Measurements from ENCODE around the gene FBLN2.

The FBLN2 gene

DNA sequence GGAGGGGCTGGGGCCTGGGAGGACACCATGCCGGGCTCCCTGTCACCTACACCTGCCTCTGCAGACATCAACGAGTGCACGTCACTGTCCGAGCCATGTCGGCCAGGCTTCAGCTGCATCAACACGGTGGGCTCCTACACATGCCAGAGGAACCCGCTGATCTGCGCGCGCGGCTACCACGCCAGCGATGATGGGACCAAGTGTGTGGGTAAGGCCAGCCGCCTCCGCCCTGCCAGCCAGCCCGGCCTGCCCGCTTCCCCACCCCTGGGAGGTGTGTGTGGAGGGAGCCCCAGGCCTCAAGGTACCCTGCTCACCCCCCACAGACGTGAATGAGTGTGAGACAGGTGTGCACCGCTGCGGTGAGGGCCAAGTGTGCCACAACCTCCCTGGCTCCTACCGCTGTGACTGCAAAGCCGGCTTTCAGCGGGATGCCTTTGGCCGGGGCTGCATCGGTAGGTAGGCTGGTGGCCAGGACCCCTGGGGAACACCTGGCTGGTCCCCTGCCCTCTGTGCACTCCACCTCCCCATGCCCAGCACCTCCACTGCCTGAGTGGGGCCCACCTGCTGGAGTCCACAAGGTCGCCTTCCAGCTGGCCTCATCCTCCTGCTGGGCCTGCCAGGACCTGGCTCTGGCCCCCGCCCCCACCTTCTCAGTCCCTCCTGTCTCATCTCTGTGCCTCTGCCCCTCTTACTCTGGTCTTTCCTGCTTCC lies 80.1 kb downstream of the FBLN2 start:
- DNase-seq: no peak

DNA sequence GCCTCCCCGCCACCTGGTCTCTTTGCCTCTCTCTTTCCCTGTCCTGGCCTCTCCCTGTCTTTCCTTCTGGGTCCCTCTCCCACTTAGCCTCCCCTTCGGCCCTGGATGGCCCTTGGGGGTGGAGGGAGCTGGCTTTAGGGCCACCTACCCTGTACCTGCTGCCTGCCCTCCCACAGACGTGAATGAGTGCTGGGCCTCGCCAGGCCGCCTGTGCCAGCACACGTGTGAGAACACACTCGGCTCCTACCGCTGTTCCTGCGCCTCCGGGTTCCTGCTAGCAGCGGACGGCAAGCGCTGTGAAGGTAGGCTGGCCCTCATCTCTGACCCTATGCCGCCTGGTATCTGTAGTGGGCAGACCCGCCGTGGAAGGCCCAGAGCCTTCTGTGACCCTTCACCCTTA lies 80.7 kb downstream of the FBLN2 start:
- DNase-seq: no peak

- DNase-seq: no peak
Observed at GRCh38 chr3:13631256-13631655, 82.3 kb downstream of the FBLN2 start.

DNA sequence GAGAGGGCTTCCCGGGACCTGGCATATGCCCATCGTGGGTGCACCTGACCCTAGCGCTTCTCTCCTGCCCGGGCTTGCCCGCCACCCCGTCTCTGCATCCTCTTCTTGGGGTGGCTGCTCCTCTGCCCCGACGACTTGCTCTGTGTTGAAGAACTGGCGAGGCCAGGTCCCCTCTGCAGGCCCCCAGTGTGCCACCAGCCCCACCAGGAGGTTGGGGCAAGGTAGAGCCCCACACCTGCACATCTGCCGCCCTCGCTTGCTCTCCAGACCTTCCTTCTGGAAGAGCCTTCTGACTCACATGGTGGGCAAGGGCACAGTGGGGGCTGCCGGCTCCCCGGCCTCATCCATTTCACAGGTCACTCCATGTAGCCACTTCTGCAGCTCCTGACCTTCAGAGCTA lies 84.3 kb downstream of the FBLN2 start:
- no peak for DNase-seq

GRCh38 chr3:13634151-13634550 lies 85.2 kb downstream of the FBLN2 start:
- no peak for DNase-seq

GRCh38 chr3:13634615-13635014 lies 85.7 kb downstream of the FBLN2 start:
- DNase-seq: no peak

- DNase-seq: no peak
Observed at GRCh38 chr3:13636186-13636585, 87.3 kb downstream of the FBLN2 start.

DNA sequence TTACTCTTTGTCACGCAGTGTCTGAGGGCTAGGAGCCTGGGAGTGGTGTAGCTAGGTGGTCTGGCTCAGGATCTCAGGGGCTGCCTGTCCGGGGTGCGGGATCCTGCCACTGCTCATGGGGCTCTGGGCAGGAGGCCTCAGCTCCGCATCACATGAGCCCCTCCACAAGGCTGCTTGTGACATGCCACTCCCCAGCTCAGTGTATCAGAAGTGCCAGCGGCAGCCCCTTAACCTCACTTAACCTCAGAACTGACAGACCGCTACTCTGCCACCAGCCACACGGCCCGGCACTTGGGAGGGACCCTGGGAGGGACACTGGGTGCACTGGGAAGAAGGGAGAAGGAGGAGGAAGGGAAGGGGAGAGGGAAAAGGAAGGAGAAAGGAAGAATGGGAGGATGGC lies 87.9 kb downstream of the FBLN2 start:
- no peak for DNase-seq

DNA sequence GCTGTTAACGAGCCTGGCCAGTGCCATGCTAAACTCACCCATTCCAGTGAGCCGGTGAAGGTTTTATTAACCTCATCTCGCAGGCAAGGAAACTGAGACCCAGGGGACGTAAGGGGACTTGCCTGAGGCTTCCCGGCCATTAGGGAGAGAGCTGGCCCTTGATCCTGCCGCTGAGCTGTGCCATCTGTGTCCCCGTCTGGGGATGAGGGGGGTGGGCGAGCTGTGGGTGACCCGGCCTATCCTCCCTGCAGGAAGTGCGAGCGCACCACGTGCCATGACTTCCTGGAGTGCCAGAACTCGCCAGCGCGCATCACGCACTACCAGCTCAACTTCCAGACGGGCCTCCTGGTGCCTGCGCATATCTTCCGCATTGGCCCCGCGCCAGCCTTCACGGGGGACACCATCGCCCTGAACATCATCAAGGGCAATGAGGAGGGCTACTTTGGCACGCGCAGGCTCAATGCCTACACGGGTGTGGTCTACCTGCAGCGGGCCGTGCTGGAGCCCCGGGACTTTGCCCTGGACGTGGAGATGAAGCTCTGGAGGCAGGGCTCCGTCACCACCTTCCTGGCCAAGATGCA lies 88.5 kb downstream of the FBLN2 start:
- no peak for DNase-seq

- no peak for DNase-seq
Observed at GRCh38 chr3:13637953-13638352, 89.0 kb downstream of the FBLN2 start.

- DNase-seq: no peak
Observed at GRCh38 chr3:13638927-13639326, 90.0 kb downstream of the FBLN2 start.

DNA sequence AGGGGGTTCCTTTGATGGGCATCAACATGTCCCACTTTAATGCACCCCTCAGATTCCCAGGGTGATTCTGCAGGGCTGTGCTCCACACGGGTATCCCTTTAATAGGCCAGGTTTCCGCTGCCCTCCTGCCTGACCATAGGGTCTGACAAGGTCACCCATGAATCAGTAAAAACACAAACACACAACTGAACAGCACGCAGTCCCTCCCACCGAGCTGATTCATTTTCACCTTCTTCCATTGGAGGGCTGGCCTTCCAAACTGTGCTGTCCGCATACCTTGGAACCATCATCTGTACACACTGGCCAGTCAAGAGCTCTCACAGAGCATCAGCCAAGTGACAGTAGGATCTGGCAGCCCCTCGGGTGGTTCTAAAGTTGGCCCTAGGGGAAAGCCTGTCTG lies 93.7 kb downstream of the FBLN2 start:
- no peak for DNase-seq

DNA sequence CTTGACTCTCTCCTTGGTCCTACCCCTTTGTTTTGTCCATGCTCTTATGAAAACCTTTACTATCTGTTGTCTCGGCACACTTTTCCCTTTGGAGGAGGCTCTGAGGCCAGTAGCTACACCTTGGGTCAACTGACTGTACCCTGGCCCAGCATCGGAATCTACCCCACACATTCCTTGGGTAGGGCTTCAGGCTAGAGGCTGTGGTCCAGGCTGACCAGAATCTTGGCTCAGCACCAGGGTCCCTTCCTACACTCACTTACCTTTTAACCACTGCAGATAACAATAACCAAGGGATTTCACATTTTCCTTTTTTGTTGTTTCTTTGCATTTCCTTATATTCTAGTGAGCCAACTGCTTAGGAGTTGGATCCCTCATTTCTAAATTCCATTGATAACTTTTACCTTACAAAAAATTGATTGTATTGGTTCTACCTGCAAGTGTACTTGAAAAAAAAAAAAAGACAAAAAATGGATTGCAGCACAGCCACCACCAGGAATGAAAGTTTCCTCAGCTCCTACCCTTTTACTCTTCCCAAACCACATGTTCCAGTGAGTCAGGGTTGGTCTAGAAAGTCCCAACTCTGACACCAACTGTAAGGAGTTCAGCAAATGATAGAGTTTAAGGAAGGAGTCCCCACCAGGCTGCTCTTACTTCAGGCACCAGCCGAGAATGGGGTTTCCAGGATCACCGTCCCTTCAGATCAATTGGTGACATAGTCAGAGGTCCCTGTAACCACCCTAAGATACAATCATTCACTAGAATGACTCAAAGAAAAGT lies 95.6 kb downstream of the FBLN2 start:
- no peak for DNase-seq

DNA sequence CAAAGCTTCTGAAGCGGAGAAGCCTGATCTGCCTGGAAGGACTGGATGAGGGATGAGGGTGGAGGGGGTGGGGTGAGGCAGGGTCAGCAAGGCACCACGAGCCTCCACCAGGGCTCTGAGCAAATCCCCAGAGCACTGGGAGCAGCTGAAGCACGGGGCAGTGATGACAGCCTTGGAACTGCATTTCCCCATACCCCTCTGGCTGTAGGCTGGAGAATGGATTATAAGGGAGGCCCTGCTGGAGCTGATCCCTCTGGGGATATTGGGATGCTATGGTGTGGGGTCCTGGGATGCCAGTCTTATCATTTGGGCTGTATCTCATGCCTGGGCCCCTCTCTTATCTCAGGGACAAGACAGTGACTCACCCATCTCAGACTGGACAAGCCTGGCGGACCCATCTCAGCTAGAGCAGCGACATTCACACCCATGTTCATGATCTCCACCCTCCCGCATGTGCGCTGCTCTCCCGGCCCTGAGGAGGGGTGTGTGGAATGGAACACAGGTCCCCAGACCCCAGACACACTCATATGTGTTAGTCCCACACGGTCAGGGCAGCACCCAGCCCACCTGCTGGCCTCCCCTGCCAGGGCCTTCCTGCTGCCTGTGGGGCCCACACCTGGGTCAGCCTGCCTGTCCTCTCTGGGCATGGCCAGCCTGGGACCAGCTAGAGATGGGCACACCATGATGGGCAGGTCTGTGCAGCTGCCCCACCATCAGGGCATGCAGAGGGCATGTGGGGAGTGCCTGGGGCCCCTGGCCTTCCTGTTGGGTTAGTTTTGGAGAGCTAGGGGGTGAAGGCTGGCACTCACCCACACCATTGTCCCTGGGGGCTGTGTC lies 97.1 kb downstream of the FBLN2 start:
- DNase-seq: no peak

- DNase-seq: no peak
Observed at GRCh38 chr3:13647298-13648059, 98.6 kb downstream of the FBLN2 start.

- no peak for DNase-seq
Observed at GRCh38 chr3:13648060-13649001, 99.4 kb downstream of the FBLN2 start.

- no peak for DNase-seq
Observed at GRCh38 chr3:13650210-13651056, 101.5 kb downstream of the FBLN2 start.

- DNase-seq: no peak
Observed at GRCh38 chr3:13651057-13651400, 102.1 kb downstream of the FBLN2 start.

GRCh38 chr3:13651775-13652428 lies 103.0 kb downstream of the FBLN2 start:
- no peak for DNase-seq

GRCh38 chr3:13652728-13653127 lies 103.8 kb downstream of the FBLN2 start:
- no peak for DNase-seq

All from GF-D8 (cell line).